Ureter (tissue), 1 donor: Measurements from ENCODE around the gene B4GALNT1. TPM values are rescaled to one million over a fixed set of nuclear protein-coding genes. Genes with fewer than 3 reads are reported as not detected.
"Not testable (repeated sequence)": the region's sequence is repeated elsewhere in the genome, so short reads cannot be mapped to it uniquely, and the experiment has no call there.

ENCODE experiments used
- DNase-seq: peaks from one replicate; pipeline ENCODE4 v3.0.0-alpha.2; 2020; ENCODE audit warnings: low spot score
- total RNA-seq: library from RNA; stranded (reverse); gene quantifications from one replicate; pipeline ENCODE4 v1.2.4, GENCODE V29; 2023
- donor health status: DM: yes; HTN: yes; CAD: no.

B4GALNT1 gene
- total RNA-seq, 1 donor from 2014 or later = 3.3 TPM

- DNase-seq = no peak
Observed at GRCh38 chr12:57637364-57637763, 4.4 kb upstream of the B4GALNT1 start.

GRCh38 chr12:57636731-57637130 is 3.7 kb upstream of the B4GALNT1 start:
- DNase-seq = not testable (repeated sequence)

- peak; percentile 42 for DNase-seq
Observed at GRCh38 chr12:57632073-57632957, 686 bp downstream of the B4GALNT1 start.

GRCh38 chr12:57631566-57632072 is 1.4 kb downstream of the B4GALNT1 start:
- DNase-seq = peak; percentile 42

GRCh38 chr12:57630891-57631433 is 2.0 kb downstream of the B4GALNT1 start:
- peak; percentile 28 for DNase-seq

GRCh38 chr12:57629897-57630471 is 3.0 kb downstream of the B4GALNT1 start:
- DNase-seq = peak; percentile 31

GRCh38 chr12:57628280-57629191 is 4.5 kb downstream of the B4GALNT1 start:
- DNase-seq = peak; percentile 38

GRCh38 chr12:57627501-57628279 is 5.3 kb downstream of the B4GALNT1 start:
- DNase-seq = peak; percentile 44

GRCh38 chr12:57626921-57627445 is 6.0 kb downstream of the B4GALNT1 start:
- DNase-seq = no peak

GRCh38 chr12:57626111-57626920 is 6.7 kb downstream of the B4GALNT1 start:
- peak; percentile 38 for DNase-seq

GRCh38 chr12:57625261-57626032 is 7.6 kb downstream of the B4GALNT1 start:
- no peak for DNase-seq

- DNase-seq = no peak
Observed at GRCh38 chr12:57624441-57625220, 8.4 kb downstream of the B4GALNT1 start.

GRCh38 chr12:57623811-57624390 is 9.1 kb downstream of the B4GALNT1 start:
- DNase-seq = no peak

GRCh38 chr12:57623385-57623784 is 9.6 kb downstream of the B4GALNT1 start:
- DNase-seq = no peak

- no peak for DNase-seq
Observed at GRCh38 chr12:57622293-57623245, 10.4 kb downstream of the B4GALNT1 start.

GRCh38 chr12:57621497-57622292 is 11.3 kb downstream of the B4GALNT1 start:
- no peak for DNase-seq
